Measurements from ENCODE around the gene TMEM255B.

Gene TMEM255B

DNA sequence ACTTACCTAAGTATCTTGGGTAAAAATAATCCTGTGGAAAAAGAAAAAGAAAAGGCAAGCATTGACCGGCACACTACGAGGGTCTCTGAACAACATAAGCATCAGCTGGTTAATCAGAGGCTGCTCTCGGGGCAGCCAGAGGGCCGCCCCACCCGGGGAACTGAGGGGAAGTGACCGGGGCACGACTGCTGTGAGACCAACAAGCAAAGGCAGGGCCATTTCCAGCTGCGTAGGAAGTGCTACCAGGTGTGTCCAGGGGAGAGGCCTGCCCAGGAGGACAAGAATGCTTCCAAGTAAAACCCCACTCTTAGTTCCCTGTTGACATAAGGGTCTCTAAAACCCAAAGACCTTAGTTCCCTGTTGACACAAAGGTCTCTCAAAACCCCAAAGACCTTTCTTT lies 89.0 kb downstream of the TMEM255B start:
- Histone ChIP-seq H3K9ac (ENCODE audit: low read length) (no peak overlapping the region), H3K4me3 (ENCODE audit: low read depth in 1 of 2, low read length in 2 of 2) (no peak overlapping the region), H3K9me3 (ENCODE audit: low read length) (no peaks in the 10 kb centered on the region), H3K4me1 (ENCODE audit: insufficient read depth, low read length) (peaks cover 3% of the 10 kb centered on the region), H3K36me3 (ENCODE audit: insufficient read depth, low read length) (peaks cover 4% of the 10 kb centered on the region), H3K27ac (ENCODE audit: low read depth, low read length) (no peak overlapping the region), H3K27me3 (ENCODE audit: control insufficient read depth in 1 of 2, insufficient read depth in 2 of 2, low read length in 2 of 2) (no peaks in the 10 kb centered on the region)

DNA sequence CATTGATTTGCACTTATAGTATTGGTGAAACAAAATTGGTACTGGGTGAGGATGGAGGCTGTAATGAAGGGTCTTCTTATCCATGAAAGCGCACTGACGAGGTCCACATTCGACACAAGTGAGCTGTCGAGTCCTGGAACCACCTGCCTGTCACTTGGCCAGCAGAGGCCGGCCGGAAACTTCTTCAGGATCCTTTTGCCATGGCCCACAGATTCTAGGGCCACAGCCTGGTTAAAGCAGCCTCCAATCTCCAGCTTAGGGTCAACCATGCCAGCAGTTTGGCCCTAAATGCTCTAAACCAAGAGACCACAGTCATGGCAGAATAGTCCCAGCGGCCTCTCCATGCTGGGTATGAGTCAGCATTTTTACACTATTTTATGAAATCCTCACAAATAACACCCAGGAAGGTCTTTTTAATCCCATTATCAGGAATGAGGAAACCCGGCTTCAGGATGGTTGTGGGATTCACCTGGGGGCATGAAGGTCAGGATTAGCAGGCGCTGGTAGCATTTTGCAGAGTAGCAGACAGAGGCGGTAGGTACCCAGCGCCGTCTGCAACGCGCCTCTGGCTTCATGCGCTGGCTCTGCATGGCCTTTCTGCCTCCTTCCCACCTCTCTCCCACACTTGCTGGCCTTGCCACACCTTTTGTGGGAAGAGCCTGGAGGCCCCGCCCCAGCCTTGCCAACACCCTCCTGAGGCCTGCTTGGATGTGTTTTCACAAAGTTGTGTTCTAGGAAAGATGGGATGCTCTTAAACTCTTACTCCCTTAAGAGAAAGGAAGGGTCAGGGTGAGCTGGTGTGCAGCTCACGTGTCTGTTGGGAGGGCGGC lies 89.6 kb downstream of the TMEM255B start:
- Histone ChIP-seq H3K27me3 (ENCODE audit: control insufficient read depth in 1 of 2, insufficient read depth in 2 of 2, low read length in 2 of 2) (no peaks in the 10 kb centered on the region), H3K27ac (ENCODE audit: low read depth, low read length) (no peak overlapping the region), H3K36me3 (ENCODE audit: insufficient read depth, low read length) (peaks cover 4% of the 10 kb centered on the region), H3K4me1 (ENCODE audit: insufficient read depth, low read length) (peaks cover 10% of the 10 kb centered on the region), H3K9me3 (ENCODE audit: low read length) (no peaks in the 10 kb centered on the region), H3K9ac (ENCODE audit: low read length) (no peak overlapping the region), H3K4me3 (ENCODE audit: low read depth in 1 of 2, low read length in 2 of 2) (no peak overlapping the region)

DNA sequence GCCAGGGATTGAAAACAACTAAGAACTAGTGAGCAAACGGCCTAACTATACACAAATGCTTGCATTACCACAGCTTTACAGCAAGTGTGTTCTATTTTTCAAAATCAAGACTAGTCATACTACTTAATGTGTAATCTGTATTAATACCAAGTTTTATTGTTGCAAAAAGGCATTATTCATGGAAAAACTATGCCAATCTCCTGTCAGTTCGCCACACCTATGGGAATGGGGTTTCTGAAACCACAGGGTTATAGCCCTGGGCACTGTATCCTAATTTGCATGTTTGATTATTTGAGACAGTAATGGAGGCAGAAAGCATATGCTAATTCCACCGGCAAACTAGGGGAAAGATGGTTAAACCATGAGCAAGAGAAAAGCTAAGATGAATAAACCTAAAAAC lies 90.5 kb downstream of the TMEM255B start:
- Histone ChIP-seq H3K4me3 (ENCODE audit: low read depth in 1 of 2, low read length in 2 of 2) (no peak overlapping the region), H3K27me3 (ENCODE audit: control insufficient read depth in 1 of 2, insufficient read depth in 2 of 2, low read length in 2 of 2) (no peaks in the 10 kb centered on the region), H3K4me1 (ENCODE audit: insufficient read depth, low read length) (peaks cover 19% of the 10 kb centered on the region), H3K36me3 (ENCODE audit: insufficient read depth, low read length) (peaks cover 4% of the 10 kb centered on the region), H3K9ac (ENCODE audit: low read length) (no peak overlapping the region), H3K27ac (ENCODE audit: low read depth, low read length) (no peak overlapping the region), H3K9me3 (ENCODE audit: low read length) (no peaks in the 10 kb centered on the region)

DNA sequence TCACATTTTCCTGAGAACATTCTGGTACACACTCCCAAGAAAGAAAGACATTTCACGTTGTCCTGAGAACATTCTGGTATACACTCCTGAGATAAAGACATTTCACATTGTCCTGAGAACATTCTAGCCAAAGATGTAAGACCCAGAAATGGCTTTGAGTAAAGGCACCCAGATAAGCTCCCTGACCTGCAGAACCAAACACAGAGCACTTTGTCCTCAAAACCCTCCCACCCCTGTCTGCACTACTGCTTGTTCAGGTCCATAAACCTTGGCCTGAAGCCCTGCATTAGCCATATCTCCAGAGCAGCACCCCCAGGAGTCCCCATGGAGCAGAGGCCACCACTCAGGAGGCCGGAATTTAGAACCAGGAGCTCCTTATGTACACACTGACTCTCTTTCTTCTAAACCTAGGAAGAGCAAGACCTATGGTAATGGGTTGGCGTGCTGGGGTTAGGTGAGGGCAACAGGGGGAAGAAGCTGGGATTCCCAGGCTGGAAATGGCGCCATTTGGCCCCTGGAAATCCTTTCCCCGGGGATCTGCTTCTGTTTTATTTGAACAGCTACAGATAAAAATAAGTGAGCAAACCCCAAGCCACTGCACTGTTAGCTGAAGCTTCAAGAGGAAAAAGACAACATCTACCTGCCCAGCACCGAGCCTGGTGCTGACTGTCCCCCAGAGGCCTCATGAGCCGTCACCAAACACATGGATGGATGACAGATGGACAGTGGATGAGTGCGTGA lies 91.1 kb downstream of the TMEM255B start:
- H3K27ac ChIP-seq (ENCODE audit: low read depth, low read length) = no peak overlapping the region
- no peaks in the 10 kb centered on the region for H3K9me3 ChIP-seq (ENCODE audit: low read length)
- no peaks in the 10 kb centered on the region for H3K27me3 ChIP-seq (ENCODE audit: control insufficient read depth in 1 of 2, insufficient read depth in 2 of 2, low read length in 2 of 2)
- H3K4me3 ChIP-seq (ENCODE audit: low read depth in 1 of 2, low read length in 2 of 2) = no peak overlapping the region
- peaks cover 19% of the 10 kb centered on the region for H3K4me1 ChIP-seq (ENCODE audit: insufficient read depth, low read length)
- H3K9ac ChIP-seq (ENCODE audit: low read length) = no peak overlapping the region
- no peaks in the 10 kb centered on the region for H3K36me3 ChIP-seq (ENCODE audit: insufficient read depth, low read length)

DNA sequence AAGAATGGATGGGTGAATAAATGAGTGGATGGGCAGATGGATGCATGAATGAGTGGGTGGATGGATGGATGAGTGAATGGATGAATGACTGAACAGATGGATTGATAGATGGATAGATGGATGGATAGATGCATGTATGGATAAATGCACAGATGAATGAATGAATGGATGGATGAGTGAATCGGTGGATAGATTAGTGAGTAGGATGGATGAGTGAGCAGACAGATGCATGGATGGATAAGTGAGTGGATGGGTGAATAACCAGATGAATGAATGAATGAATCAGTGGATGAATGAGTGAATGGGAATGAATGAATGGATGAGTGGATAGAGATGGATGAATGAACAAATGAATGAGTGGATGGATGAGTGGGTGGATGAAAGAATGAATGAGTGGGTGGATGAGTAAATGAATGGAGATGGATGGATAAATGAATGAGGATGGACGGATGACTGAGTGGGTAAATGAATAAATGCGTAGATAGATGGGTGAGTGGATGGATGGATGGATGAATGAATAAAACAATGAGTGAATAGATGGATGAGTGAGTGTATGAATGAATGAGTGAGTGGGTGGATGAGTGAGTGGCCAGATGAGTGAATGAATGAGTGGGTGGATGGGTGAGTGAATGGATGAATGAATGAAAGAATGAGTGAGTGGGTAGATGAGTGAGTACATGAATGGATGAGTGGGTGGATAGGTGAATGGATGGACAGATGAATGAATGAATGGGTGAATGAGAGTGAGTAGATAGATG lies 91.9 kb downstream of the TMEM255B start:
- peaks cover 19% of the 10 kb centered on the region for H3K4me1 ChIP-seq (ENCODE audit: insufficient read depth, low read length)
- no peak overlapping the region for H3K9ac ChIP-seq (ENCODE audit: low read length)
- H3K36me3 ChIP-seq (ENCODE audit: insufficient read depth, low read length) = no peaks in the 10 kb centered on the region
- H3K27me3 ChIP-seq (ENCODE audit: control insufficient read depth in 1 of 2, insufficient read depth in 2 of 2, low read length in 2 of 2) = no peaks in the 10 kb centered on the region
- H3K27ac ChIP-seq (ENCODE audit: low read depth, low read length) = no peak overlapping the region
- H3K9me3 ChIP-seq (ENCODE audit: low read length) = no peaks in the 10 kb centered on the region
- no peak overlapping the region for H3K4me3 ChIP-seq (ENCODE audit: low read depth in 1 of 2, low read length in 2 of 2)

DNA sequence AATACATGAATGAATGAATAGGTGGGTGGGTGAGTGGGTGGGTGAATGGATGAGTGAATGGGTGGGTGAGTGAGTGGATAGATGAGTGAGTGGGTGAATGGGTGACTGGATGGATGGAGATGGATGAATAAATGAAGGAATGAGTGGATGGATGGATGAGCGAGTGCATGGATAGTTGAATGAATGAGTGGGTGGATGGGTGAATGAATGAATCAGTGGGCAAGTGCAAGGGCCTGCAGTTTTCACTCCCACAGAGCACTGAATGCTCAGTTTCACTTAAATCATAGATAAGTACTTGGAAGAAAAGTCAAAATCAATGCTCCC lies 92.4 kb downstream of the TMEM255B start:
- Histone ChIP-seq H3K4me3 (ENCODE audit: low read depth in 1 of 2, low read length in 2 of 2) (no peak overlapping the region), H3K9ac (ENCODE audit: low read length) (no peak overlapping the region), H3K36me3 (ENCODE audit: insufficient read depth, low read length) (no peaks in the 10 kb centered on the region), H3K27ac (ENCODE audit: low read depth, low read length) (no peak overlapping the region), H3K27me3 (ENCODE audit: control insufficient read depth in 1 of 2, insufficient read depth in 2 of 2, low read length in 2 of 2) (no peaks in the 10 kb centered on the region), H3K9me3 (ENCODE audit: low read length) (no peaks in the 10 kb centered on the region), H3K4me1 (ENCODE audit: insufficient read depth, low read length) (peaks cover 19% of the 10 kb centered on the region)

DNA sequence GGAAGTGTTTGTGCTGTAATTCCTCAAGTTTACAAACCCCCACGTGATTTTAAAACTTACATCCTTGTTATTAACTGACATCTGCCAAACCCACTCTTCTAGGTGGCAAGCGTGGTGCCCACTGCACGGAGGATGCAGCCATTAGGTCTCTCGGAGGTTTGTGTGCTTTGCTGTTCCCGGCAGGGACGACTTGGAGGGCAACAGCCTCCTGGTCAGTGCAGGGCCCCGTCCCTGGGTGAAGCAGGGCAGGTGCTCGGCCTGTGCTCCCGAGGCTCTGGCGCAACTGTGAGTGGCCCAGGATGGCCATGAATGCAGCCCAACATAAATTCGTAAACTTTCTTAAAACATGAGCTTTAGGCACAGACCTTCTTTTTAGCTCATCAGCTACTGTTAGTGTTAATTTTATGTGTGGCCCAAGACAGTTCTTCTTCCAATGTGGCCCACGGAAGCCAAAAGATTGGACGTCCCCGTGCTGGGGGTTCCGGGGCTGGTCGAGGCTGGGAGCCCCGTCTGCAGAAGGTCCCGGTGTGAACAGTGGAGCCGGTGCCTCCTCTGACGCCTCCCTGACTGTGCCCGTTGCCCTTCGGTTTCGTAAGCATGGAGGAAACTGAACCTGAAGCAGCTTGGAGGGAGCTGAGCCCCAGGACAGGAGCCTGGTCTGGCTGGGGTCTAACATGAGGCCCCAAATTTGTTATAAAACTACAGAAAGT lies 93.0 kb downstream of the TMEM255B start:
- Histone ChIP-seq H3K27me3 (ENCODE audit: control insufficient read depth in 1 of 2, insufficient read depth in 2 of 2, low read length in 2 of 2) (no peaks in the 10 kb centered on the region), H3K4me1 (ENCODE audit: insufficient read depth, low read length) (peaks cover 19% of the 10 kb centered on the region), H3K27ac (ENCODE audit: low read depth, low read length) (no peak overlapping the region)

DNA sequence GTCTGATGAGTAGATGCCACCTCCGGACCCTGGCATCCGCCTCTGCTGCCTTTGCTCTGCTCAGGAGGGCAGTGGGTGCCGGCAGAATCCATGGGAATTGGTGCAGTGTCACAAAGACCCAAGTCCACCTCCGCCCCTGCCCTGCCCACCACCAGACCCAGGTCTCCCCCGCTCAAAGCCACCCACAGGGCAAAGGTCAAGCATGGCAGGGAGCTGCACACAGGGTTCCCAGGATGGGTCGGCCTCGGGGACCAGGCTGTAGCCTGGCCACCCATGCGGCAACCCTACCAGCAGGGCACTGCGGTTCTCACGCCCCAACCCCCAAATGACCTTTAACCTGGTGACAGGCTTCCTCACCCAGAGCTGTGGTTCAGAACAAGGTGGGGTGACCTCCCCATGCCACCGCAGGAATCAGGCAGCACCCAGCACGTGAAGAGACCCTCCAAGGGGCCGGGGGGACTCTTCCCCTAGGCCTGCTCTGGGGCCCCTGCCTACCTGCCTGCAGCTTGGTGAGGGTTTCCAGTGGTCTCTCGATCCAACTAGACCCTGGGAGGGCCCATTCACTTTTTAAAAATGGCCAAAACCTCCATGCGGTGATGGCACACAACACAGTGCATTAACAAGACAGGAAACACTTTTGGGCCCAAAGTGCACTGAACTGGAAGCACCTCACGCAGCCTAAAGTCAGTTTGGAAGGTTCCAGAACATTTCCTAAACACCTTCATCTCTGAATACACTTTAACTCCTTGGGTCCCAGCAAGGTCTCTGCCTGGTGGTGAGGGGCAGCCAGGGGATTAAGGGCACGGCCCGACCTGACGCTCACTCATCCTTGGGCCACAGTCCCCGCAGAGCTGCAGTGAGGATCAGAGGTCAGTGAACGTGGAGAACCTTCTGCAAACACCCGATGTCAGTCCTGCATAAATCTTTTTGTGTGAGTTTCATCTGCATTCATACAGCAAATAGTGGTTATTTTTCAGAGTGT lies 93.8 kb downstream of the TMEM255B start:
- H3K27ac ChIP-seq (ENCODE audit: low read depth, low read length) = peak overlapping the region; percentile 46
- H3K36me3 ChIP-seq (ENCODE audit: insufficient read depth, low read length) = no peaks in the 10 kb centered on the region
- H3K4me1 ChIP-seq (ENCODE audit: insufficient read depth, low read length) = peaks cover 19% of the 10 kb centered on the region
- H3K9ac ChIP-seq (ENCODE audit: low read length) = no peak overlapping the region
- H3K27me3 ChIP-seq (ENCODE audit: control insufficient read depth in 1 of 2, insufficient read depth in 2 of 2, low read length in 2 of 2) = no peaks in the 10 kb centered on the region
- H3K4me3 ChIP-seq (ENCODE audit: low read depth in 1 of 2, low read length in 2 of 2) = no peak overlapping the region
- no peaks in the 10 kb centered on the region for H3K9me3 ChIP-seq (ENCODE audit: low read length)

More for the DNA sequence above, 93.0 kb downstream of the TMEM255B start:
- Histone ChIP-seq H3K9me3 (ENCODE audit: low read length) (no peaks in the 10 kb centered on the region), H3K36me3 (ENCODE audit: insufficient read depth, low read length) (no peaks in the 10 kb centered on the region), H3K4me3 (ENCODE audit: low read depth in 1 of 2, low read length in 2 of 2) (no peak overlapping the region), H3K9ac (ENCODE audit: low read length) (no peak overlapping the region)

DNA sequence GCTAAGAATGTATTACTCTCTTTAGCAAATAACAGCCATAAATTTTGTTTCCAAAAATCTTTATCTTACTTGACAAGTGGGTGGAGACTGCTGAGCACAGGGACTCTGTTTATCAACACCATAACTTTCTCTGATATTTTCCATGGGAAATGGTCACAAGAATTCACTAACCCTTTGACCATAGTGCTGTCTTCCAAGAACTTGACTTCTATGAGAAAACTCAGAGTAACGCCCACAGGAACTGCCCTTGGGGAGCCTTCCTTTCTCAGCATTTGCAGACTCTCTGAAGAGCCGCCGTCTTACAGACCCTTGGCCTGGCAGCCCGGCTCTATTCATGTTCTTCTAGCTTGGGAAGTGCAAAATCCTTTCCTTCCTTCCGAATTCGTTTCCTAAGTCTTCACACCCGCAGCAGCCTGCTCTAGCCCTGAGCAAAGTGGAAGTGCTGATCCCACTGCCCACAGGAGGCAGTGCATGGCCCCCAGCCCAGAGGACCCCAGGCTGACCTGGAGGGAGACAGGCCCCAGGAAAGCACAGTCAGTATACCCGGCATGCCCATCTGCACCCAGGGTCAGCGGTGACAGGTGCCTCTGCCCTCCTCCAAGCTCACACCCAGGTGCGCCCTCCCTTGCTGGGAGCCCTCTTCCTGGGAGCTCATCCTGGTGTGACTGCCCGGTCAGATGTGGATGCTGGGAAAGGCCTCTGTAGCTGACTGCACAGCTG lies 94.7 kb downstream of the TMEM255B start:
- Histone ChIP-seq H3K9ac (ENCODE audit: low read length) (no peak overlapping the region), H3K27me3 (ENCODE audit: control insufficient read depth in 1 of 2, insufficient read depth in 2 of 2, low read length in 2 of 2) (no peaks in the 10 kb centered on the region), H3K27ac (ENCODE audit: low read depth, low read length) (no peak overlapping the region), H3K4me1 (ENCODE audit: insufficient read depth, low read length) (peaks cover 19% of the 10 kb centered on the region), H3K4me3 (ENCODE audit: low read depth in 1 of 2, low read length in 2 of 2) (no peak overlapping the region), H3K9me3 (ENCODE audit: low read length) (no peaks in the 10 kb centered on the region), H3K36me3 (ENCODE audit: insufficient read depth, low read length) (no peaks in the 10 kb centered on the region)
